GM12878 (cell line): ENCODE data around the gene PDIA5. TPM values are rescaled to one million over a fixed set of nuclear protein-coding genes. Genes with fewer than 3 reads are reported as not detected.

Experiments
- ATAC-seq: fragments of 200-7000 bp; cut with Tn5 transposase; 3 replicates; pipeline ENCODE4 v1.9.1; 2020; ENCODE audit warnings: mild to moderate bottlenecking, moderate library complexity
- BruUV-seq: library from RNA; stranded (reverse); fragments of 400-500 nt; replicated peaks from 2 replicates; lab custom pipeline; 2021; lab: Mats Ljungman, UMichigan
- CTCF ChIA-PET: fragments of 300-600 bp; sonication (Branson Sonifier 250); formaldehyde crosslinking; extraction: SDS; loops from one replicate; lab custom pipeline; 2021; ENCODE audit warnings: inconsistent platforms; lab: Yijun Ruan, JAX
- POLR2A ChIA-PET: fragments of 350-600 bp; formaldehyde crosslinking; extraction: SDS; loops from one replicate; lab custom pipeline; 2021; ENCODE audit warnings: inconsistent platforms; lab: Charles Lee
- RAD21 ChIA-PET: fragments of 300-600 bp; sonication (Branson Sonifier 250); formaldehyde crosslinking; loops from one replicate; lab custom pipeline; 2023; ENCODE audit warnings: antibody characterized with exemption; ENCODE audit not compliant: unreplicated experiment; lab: Charles Lee
- SMC1A ChIA-PET: fragments of 300-600 bp; sonication (Branson Sonifier 250); formaldehyde crosslinking; loops from one replicate; lab custom pipeline; 2023; ENCODE audit not compliant: unreplicated experiment, uncharacterized antibody; lab: Charles Lee
- DNase-seq: peaks from one replicate; pipeline ENCODE4 v3.0.0-alpha.2; 2011; ENCODE audit warnings: low read depth, low spot score
- FAIRE-seq: peaks from 3 replicates; lab custom pipeline; 2011; peaks lifted over from hg19 to GRCh38; lab: Jason Lieb, UNC
- H2AFZ ChIP-seq: 2 replicates; pipeline ENCODE4 v1.6.0; 2011; ENCODE audit warnings: low read depth, low read length, control low read depth; ENCODE audit not compliant: control insufficient read depth
- H3K27ac ChIP-seq: 2 replicates; pipeline ENCODE4 v1.5.1; 2011; ENCODE audit warnings: control low read depth; ENCODE audit not compliant: control insufficient read depth, insufficient read depth
- H3K27me3 ChIP-seq, 2 experiments: replicated peaks in 1 of 2; 2 replicates each; pipeline versions ENCODE4 v1.6.0 to v1.6.1; 2011; ENCODE audit warnings: low read length in 1 of 2; ENCODE audit not compliant: control insufficient read depth in 2 of 2, insufficient read depth in 2 of 2
- H3K36me3 ChIP-seq, 2 experiments: 2 replicates each; pipeline ENCODE4 v1.5.1; 2011; ENCODE audit warnings: low read length in 1 of 2; ENCODE audit not compliant: control insufficient read depth in 2 of 2, insufficient read depth in 2 of 2
- H3K4me1 ChIP-seq: 2 replicates; pipeline ENCODE4 v1.6.1; 2011; ENCODE audit warnings: mild to moderate bottlenecking, low read length, moderate library complexity, mixed read lengths; ENCODE audit not compliant: control insufficient read depth, insufficient read depth
- H3K4me2 ChIP-seq: 2 replicates; pipeline ENCODE4 v1.6.0; 2011; ENCODE audit warnings: control low read depth; ENCODE audit not compliant: control insufficient read depth, insufficient read depth
- H3K4me3 ChIP-seq: fragments of 200-600 bp; sonication (generic); 2 replicates; pipeline ENCODE4 v1.5.1; 2016
- H3K79me2 ChIP-seq: 2 replicates; pipeline ENCODE4 v1.6.0; 2011; ENCODE audit warnings: low read length; ENCODE audit not compliant: control insufficient read depth, insufficient read depth
- H3K9ac ChIP-seq: 2 replicates; pipeline ENCODE4 v1.8.0; 2011; ENCODE audit warnings: low read length, control low read depth, mixed read lengths; ENCODE audit not compliant: control insufficient read depth, insufficient read depth
- H3K9me3 ChIP-seq: replicated peaks from 3 replicates; pipeline ENCODE4 v1.5.1; 2011; ENCODE audit warnings: mild to moderate bottlenecking, low read length; ENCODE audit not compliant: control insufficient read depth, insufficient read depth
- H4K20me1 ChIP-seq: 2 replicates; pipeline ENCODE4 v1.6.0; 2011; ENCODE audit not compliant: control insufficient read depth, insufficient read depth
- MXI1 ChIP-seq: fragments of 150-350 bp; IDR thresholded peaks from 2 replicates; pipeline ENCODE4 v1.6.1; 2011; ENCODE audit warnings: low read depth, mild to moderate bottlenecking, inconsistent platforms, low read length, improper control_type of control experiment
- NBN ChIP-seq: fragments of 450-650 bp; IDR thresholded peaks from 2 replicates; pipeline ENCODE4 v1.6.1; 2016
- NFYB ChIP-seq: IDR thresholded peaks from 2 replicates; pipeline ENCODE4 v1.6.1; 2011; ENCODE audit warnings: low read depth, mild to moderate bottlenecking, low read length, improper control_type of control experiment, moderate library complexity; ENCODE audit not compliant: insufficient read depth
- PKNOX1 ChIP-seq: fragments of 450-650 bp; IDR thresholded peaks from 2 replicates; pipeline ENCODE4 v1.6.1; 2016; ENCODE audit warnings: mild to moderate bottlenecking
- ZBTB11 ChIP-seq: fragments of 450-650 bp; formaldehyde crosslinking; IDR thresholded peaks from 2 replicates; pipeline ENCODE4 v1.5.0; 2022; ENCODE audit warnings: mild to moderate bottlenecking, missing genetic modification characterization
- ZNF217 ChIP-seq: fragments of 450-650 bp; IDR thresholded peaks from 2 replicates; pipeline ENCODE4 v1.6.1; 2017; ENCODE audit warnings: antibody characterized with exemption, mild to moderate bottlenecking
- ZNF687 ChIP-seq: fragments of 450-650 bp; IDR thresholded peaks from 2 replicates; pipeline ENCODE4 v1.6.1; 2017; ENCODE audit warnings: mild to moderate bottlenecking, moderate library complexity
- ZZZ3 ChIP-seq: IDR thresholded peaks from 2 replicates; pipeline ENCODE4 v1.6.1; 2011; ENCODE audit warnings: low read depth; ENCODE audit not compliant: control insufficient read depth, insufficient read length
- WGBS: methylation state at CpG from one replicate; pipeline ENCODE4 v1.1.6; 2016; ENCODE audit warnings: low lambda C conversion rate; ENCODE audit not compliant: insufficient replicate concordance, insufficient coverage; ENCODE audit errors: missing lambda C conversion rate; 5-methylcytosine and 5-hydroxymethylcytosine counted together
- in situ Hi-C: fragments of 300-500 bp; cut with MboI; formaldehyde crosslinking; loops from 9 replicates; pipeline ENCODE4 v1.14.3; 2018; ENCODE audit warnings: mixed read lengths
- intact Hi-C: fragments of 100-400 bp; cut with micrococcal nuclease; formaldehyde crosslinking; loops from one replicate; pipeline ENCODE4 v1.14.2; 2022; ENCODE audit not compliant: unreplicated experiment
- polyA plus RNA-seq, 11 experiments: library from polyadenylated mRNA; depleted of rRNA in 4 of 11; unstranded in 6 of 11; stranded (reverse) in 5 of 11; fragments of >200 nt; fragmentation: Nextera tagmentation in 4 of 11; fragmentation: Illumina TruSeq in 1 of 11; extraction: Ambion mirVana in 4 of 11; extraction: Trizol in 1 of 11; gene quantifications; 1 replicate in 1 of 11; 2 replicates in 10 of 11; pipeline versions ENCODE4 v1.2.1 to v1.2.3, GENCODE V29; 2011 to 2016; ENCODE audit warnings: inconsistent platforms in 2 of 11, missing spikeins in 2 of 11, low read depth in 1 of 11
- total RNA-seq, 4 experiments: library from RNA; depleted of rRNA in 3 of 4; stranded (reverse); fragments of >200 nt in 3 of 4; fragmentation: Illumina TruSeq in 1 of 4; extraction: Trizol in 1 of 4; gene quantifications; 2 replicates each; pipeline versions ENCODE4 v1.2.1 to v1.2.3, GENCODE V29; 2013 to 2021

PDIA5 gene
- total and polyA plus RNA-seq, 10 of the 15 experiments (the other 5 are each of a cell fraction or from before 2014, with no cell fraction given): 4.1 to 24.8 (median 19.2) TPM

GRCh38 chr3:123085932-123086627 is 19.3 kb downstream of the PDIA5 start:
- peaks cover 22% of the 10 kb centered on the region for H3K4me1 ChIP-seq
- intact Hi-C loops (no loop called here), in situ Hi-C loops (no loop called here)
- H3K79me2 ChIP-seq: peaks cover 35% of the 10 kb centered on the region
- DNase-seq: no peak
- FAIRE-seq: no peak
- H3K27me3 ChIP-seq: no peaks in the 10 kb centered on the region
- H2AFZ ChIP-seq: no peak overlapping the region
- BruUV-seq: no TSS peak
- SMC1A ChIA-PET: no interaction called here
- no peak overlapping the region for H3K4me2 ChIP-seq
- no peaks in the 10 kb centered on the region for H3K9me3 ChIP-seq
- no peak for TF ChIP-seq MXI1
- TF ChIP-seq ZBTB11 (CRISPR knock-in tag): no peak
- TF ChIP-seq ZNF687: no peak
- no peak for TF ChIP-seq NFYB
- no peak for TF ChIP-seq NBN
- no peak for TF ChIP-seq ZNF217
- no peak for TF ChIP-seq ZZZ3
- no peak for TF ChIP-seq PKNOX1
- H3K9ac ChIP-seq: no peak overlapping the region
- no peak overlapping the region for H3K27ac ChIP-seq
- H4K20me1 ChIP-seq: no peaks in the 10 kb centered on the region; the same call in 1 of the 2 replicates
- CTCF ChIA-PET: interaction anchor here (0.5 to 0.9 kb wide), 2 partner anchors 14 to 436 kb away, joined by 3 read pairs; no protein-coding TSS in a partner anchor
- ATAC-seq: no peak
- peaks cover 0 to 5% of the 10 kb centered on the region in 2 experiments; a peak in 3 of 4 replicates for H3K36me3 ChIP-seq
- RAD21 ChIA-PET: no interaction called here
- POLR2A ChIA-PET: interaction anchor here (1.4 kb wide), 1 partner anchor 9 kb away, joined by 5 read pairs; no protein-coding TSS in a partner anchor
- H3K4me3 ChIP-seq: no peak overlapping the region
- 79% methylated on average over 5 of the region's 5 CpGs for WGBS
